Small intestine (tissue), 7 donors: ENCODE measurements around the gene SFMBT1. TPM values are rescaled to one million over a fixed set of nuclear protein-coding genes. Genes with fewer than 3 reads are reported as not detected.
A peak's percentile ranks its signal among the peaks of the same experiment; 100 is the strongest.
"Not testable (repeated sequence)": the region's sequence is repeated elsewhere in the genome, so short reads cannot be mapped to it uniquely, and the experiment has no call there.

Experiments
- DNase-seq, 2 donors: peaks; one replicate each; pipeline versions ENCODE4 v3.0.0 to v3.0.0-alpha.2; 2013
- FAIRE-seq: peaks from 2 replicates; lab custom pipeline; 2012; peaks lifted over from hg19 to GRCh38; lab: Jason Lieb, UNC
- H3K27ac ChIP-seq, 3 donors: one replicate each; pipeline ENCODE4 v1.5.1; 2013; ENCODE audit warnings: low read length in 2 of 3, mild to moderate bottlenecking in 2 of 3, control low read depth in 1 of 3, inconsistent platforms in 1 of 3, low read depth in 1 of 3, moderate library complexity in 1 of 3
- H3K27me3 ChIP-seq, 3 donors: one replicate each; pipeline ENCODE4 v1.6.1; 2013; ENCODE audit warnings: low read length in 3 of 3, inconsistent platforms in 1 of 3; ENCODE audit not compliant: control insufficient read depth in 3 of 3, insufficient read depth in 3 of 3
- H3K36me3 ChIP-seq, 3 donors: one replicate each; pipeline ENCODE4 v1.6.1; 2013; ENCODE audit warnings: low read length in 3 of 3, inconsistent platforms in 1 of 3, low read depth in 1 of 3, mild to moderate bottlenecking in 1 of 3, moderate library complexity in 1 of 3; ENCODE audit not compliant: control insufficient read depth in 3 of 3, insufficient read depth in 2 of 3
- H3K4me1 ChIP-seq, 3 donors: one replicate each; pipeline ENCODE4 v1.6.1; 2013; ENCODE audit warnings: low read length in 2 of 3, inconsistent platforms in 1 of 3, low read depth in 1 of 3, mild to moderate bottlenecking in 1 of 3, moderate library complexity in 1 of 3; ENCODE audit not compliant: control insufficient read depth in 3 of 3, insufficient read depth in 2 of 3
- H3K4me3 ChIP-seq, 3 donors: one replicate each; pipeline ENCODE4 v1.5.1; 2013; ENCODE audit warnings: low read length in 3 of 3, control low read depth in 1 of 3, inconsistent platforms in 1 of 3, low read depth in 1 of 3, mild to moderate bottlenecking in 1 of 3, moderate library complexity in 1 of 3
- H3K9me3 ChIP-seq, 2 donors: one replicate each; pipeline ENCODE4 v1.6.1; 2013; ENCODE audit warnings: low read depth in 1 of 2, low read length in 1 of 2; ENCODE audit not compliant: control insufficient read depth in 2 of 2, insufficient read depth in 1 of 2
- WGBS, 3 donors: extraction: QIAGEN DNeasy Blood & Tissue Kit; methylation state at CpG; one replicate each; pipeline ENCODE4 v1.1.7; 2013; 5-methylcytosine and 5-hydroxymethylcytosine counted together
- polyA plus RNA-seq, 4 donors: library from polyadenylated mRNA; stranded (reverse) in 3 of 4; unstranded in 1 of 4; fragments of 200-250 nt in 3 of 4; fragments of 120-200 nt in 1 of 4; gene quantifications; one replicate each; pipeline versions ENCODE4 v1.2.1 to v1.2.3, GENCODE V29; 2013
- donor health status: healthy with polysubstance abuse.
- donor health status: control.
- donor health status: control.
- donor health status: Bipolar disorder and iron deficiency.
- donor health status: healthy.

SFMBT1 gene
- polyA plus RNA-seq, 4 donors = 2.5 to 19.3 (median 4.3) TPM

DNA sequence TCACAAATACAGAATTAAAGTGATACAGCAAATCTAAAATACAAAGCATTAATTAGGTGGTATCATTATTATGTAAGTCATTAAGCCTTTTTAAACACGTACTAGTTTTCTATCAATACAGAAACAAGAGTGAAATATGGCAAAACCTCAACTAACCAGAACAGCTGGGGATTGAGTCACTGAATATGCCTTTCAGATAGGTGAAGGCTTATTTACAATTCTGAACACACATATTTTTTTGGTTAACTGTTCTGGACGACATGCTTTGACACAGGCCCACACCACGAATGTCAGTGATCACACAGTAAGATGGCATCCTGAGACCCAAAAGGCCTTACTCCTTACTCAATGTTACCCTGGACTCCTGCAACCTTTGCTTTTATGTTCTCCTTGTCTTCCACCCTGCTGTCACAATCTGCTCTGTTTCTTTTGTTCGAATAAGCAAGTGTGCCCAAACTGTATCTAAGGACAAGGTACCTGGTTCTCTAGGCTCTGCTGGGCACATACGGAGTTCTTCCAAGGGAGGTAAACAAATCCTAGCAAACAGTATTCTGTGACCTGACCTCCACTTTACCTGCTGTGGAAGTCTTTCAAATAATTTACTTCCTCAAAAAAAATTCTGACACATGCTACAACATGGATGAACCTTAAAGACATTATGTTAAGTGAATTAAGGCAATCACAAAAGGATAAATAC, 7.0 kb downstream of the SFMBT1 start:
- no peak overlapping the region for H3K27ac ChIP-seq
- no peak for DNase-seq
- FAIRE-seq = no peak
- H3K27me3 ChIP-seq = no peaks in the 10 kb centered on the region
- H3K36me3 ChIP-seq = no peaks in the 10 kb centered on the region
- H3K4me3 ChIP-seq = no peak overlapping the region
- 75 to 90% (median 83%) methylated on average over 5 of the region's 5 CpGs for WGBS, 3 donors
- H3K4me1 ChIP-seq = peaks cover 3 to 24% (median 7%) of the 10 kb centered on the region in 3 donors
- no peaks in the 10 kb centered on the region for H3K9me3 ChIP-seq

DNA sequence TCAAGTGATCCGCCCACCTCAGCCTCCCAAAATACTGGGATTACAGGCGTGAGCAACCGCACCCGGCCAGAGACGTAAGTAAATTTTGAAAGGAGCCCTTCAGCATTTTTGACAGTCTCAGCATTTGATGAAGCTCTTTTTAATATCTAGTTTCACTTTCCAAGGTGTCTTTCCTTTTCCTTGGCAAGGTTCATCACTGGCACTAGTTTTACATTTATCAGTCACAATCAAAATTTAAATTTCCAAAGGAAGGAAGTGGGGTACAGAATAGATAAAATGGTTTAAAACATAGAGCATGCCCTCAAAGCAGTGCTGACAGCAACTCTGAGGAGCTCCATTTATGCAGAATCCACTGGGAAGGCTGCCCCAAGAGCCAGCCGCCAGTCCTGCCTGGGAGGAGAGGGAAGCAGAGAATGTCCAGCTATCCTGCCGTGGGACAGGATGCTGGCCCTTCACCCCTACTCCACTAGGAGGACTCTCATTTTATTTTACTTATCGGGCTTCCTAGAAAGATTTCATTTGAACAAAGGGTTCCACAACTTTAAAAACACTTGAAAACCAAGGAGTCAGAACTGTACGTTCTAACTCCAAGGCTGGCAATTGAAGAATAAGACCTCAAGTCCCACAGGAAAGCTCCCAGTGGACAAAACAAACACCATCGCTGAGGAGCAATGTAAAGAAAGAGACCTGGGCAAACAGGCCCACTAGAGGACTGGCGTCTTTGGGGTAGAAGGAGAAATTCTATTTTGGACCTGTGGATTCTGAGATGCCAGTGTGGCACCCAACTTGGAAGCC, 9.9 kb downstream of the SFMBT1 start:
- H3K9me3 ChIP-seq = no peaks in the 10 kb centered on the region
- WGBS, 3 donors = 85 to 89% (median 88%) methylated on average over 11 of the region's 11 CpGs
- peaks cover 3 to 20% (median 7%) of the 10 kb centered on the region in 3 donors for H3K4me1 ChIP-seq
- no peaks in the 10 kb centered on the region for H3K36me3 ChIP-seq
- H3K4me3 ChIP-seq = no peak overlapping the region
- H3K27me3 ChIP-seq = no peaks in the 10 kb centered on the region
- FAIRE-seq (no peak), DNase-seq (no peak)
- H3K27ac ChIP-seq = no peak overlapping the region

DNA sequence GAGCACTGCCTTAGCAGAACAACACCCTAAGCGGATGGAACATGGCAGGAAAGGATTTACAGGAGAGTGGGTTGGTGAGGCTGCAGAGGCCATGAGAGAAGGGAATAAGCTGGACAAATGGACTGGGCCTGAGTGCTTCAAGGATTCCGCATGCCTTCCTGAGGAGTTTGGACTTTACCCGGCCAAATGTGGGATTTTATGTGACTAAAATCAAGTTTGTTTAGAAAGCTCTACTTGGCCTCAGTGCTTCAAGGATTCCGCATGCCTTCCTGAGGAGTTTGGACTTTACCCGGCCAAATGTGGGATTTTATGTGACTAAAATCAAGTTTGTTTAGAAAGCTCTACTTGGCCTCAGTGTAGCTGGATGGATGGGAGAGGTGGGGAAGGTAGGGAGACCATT, 10.9 kb downstream of the SFMBT1 start:
- 21 to 72% (median 50%) methylated on average over 4 to 5 of the region's 5 CpGs for WGBS, 3 donors
- not testable (repeated sequence) for DNase-seq, H3K4me3 ChIP-seq, H3K36me3 ChIP-seq, H3K27me3 ChIP-seq, H3K27ac ChIP-seq, FAIRE-seq, H3K9me3 ChIP-seq
- H3K4me1 ChIP-seq = peaks cover 3 to 20% (median 7%) of the 10 kb centered on the region in 3 donors

DNA sequence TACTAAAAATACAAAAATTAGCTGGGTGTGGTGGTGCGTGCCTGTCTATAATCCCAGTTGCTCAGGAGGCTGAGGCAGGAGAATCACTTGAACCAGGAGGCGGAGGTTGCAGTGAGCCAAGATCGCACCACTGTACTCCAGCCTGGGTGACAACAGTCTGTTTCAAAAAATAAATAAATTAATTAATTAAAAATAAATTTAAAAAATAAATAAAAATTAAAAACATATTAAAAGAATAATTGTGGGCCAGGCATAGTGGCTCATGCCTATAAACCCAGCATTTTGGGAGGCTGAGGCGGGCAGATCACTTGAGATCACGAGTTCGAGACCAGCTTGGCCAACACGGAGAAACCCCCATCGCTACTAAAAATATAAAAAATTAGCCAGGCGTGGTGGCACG, 11.5 kb downstream of the SFMBT1 start:
- WGBS, 3 donors = 95 to 97% (median 96%) methylated on average over 10 of the region's 10 CpGs
- not testable (repeated sequence) for FAIRE-seq, H3K36me3 ChIP-seq, DNase-seq, H3K9me3 ChIP-seq, H3K27ac ChIP-seq, H3K4me3 ChIP-seq, H3K27me3 ChIP-seq
- H3K4me1 ChIP-seq = peaks cover 3 to 20% (median 7%) of the 10 kb centered on the region in 3 donors

DNA sequence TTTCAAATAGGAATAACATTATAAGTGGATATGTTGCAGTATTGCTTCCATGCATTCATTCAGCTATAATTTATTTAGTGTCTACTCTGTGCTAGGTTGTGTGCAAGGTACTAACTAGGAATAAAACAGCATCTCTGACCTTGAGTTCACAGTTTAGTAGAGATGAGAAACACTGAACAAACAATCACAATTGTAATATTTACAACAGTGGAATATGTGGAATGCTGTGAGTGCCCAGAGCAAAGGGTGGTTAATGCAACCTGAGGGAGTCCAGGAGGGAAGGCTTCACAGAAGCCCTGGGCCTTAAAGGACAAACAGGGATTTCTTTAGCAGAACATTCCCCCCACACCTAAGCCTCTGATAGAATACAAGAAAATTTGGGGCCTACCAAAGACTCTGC, 13.3 kb downstream of the SFMBT1 start:
- peaks cover 3 to 20% (median 7%) of the 10 kb centered on the region in 3 donors for H3K4me1 ChIP-seq
- FAIRE-seq (no peak), DNase-seq (no peak)
- H3K9me3 ChIP-seq = no peaks in the 10 kb centered on the region
- H3K4me3 ChIP-seq = no peak overlapping the region
- H3K27ac ChIP-seq = no peak overlapping the region
- no peaks in the 10 kb centered on the region for H3K36me3 ChIP-seq
- no peaks in the 10 kb centered on the region for H3K27me3 ChIP-seq

DNA sequence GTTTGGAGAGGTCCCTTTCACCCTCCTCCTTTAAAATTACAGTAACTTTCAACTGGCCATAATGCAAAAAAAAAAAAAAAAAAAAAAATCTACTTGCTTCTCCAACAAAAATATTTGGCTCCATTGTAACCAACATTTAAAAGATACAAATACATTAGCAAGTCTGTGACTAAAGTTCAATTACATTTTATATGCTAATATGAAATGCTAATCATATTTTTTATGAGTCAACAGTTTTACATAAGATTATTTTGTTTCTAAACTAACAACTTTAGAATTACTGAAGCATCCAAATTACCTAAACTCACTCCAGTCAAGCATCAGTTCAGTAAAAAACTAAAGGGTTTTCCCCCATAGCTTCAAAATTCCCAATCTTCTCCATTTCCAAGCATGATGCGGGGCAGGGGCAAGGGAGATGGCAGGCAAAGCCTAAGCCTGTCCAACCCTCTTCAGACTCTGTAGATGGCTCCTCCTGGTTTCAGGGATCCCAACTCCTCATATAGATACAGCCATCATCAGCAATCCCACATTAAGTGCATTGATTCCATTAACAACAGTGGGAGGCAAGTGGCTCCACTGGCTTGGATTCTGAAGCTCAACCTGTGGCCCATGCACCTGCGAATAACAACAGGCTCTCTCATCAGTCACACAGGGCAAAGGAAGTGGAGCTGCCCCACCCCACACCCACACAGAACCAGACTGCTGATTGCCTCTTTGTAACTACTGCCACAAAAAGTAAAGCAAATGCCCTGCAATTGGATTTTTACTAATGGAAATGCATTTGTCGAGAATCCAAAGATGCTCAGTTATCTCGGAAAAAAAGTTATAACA, 15.0 kb downstream of the SFMBT1 start:
- FAIRE-seq = no peak
- no peak overlapping the region for H3K27ac ChIP-seq
- no peak overlapping the region for H3K4me3 ChIP-seq

DNA sequence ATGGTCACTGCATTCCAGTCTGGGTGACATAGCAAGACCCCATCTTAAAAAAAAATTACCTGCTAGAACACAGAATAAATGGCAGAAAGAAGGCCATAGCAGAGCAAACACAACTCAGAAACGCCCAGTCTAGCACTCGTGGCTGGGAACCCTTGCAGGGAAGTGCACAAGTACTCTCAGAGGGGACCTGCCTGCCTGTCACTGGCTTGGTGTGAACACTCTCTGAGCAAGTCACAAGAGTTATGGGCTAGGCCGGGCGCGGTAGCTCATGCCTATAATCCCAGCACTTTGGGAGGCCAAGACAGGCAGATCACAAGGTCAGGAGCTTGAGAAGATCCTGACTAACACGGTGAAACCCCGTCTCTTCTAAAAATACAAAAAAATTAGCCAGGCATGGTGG, 17.2 kb downstream of the SFMBT1 start:
- WGBS, 3 donors = 91 to 95% (median 91%) methylated on average over 7 of the region's 7 CpGs
- FAIRE-seq = no peak
- H3K9me3 ChIP-seq = no peaks in the 10 kb centered on the region

More for the DNA sequence above, 15.0 kb downstream of the SFMBT1 start:
- Histone ChIP-seq H3K4me1 (peaks cover 3 to 9% (median 3%) of the 10 kb centered on the region in 3 donors), H3K9me3 (no peaks in the 10 kb centered on the region), H3K36me3 (no peaks in the 10 kb centered on the region), H3K27me3 (no peaks in the 10 kb centered on the region)
- DNase-seq = peak in 1 of 2 donors; percentile 57
- 41 to 69% (median 48%) methylated on average over 4 of the region's 4 CpGs for WGBS, 3 donors

DNA sequence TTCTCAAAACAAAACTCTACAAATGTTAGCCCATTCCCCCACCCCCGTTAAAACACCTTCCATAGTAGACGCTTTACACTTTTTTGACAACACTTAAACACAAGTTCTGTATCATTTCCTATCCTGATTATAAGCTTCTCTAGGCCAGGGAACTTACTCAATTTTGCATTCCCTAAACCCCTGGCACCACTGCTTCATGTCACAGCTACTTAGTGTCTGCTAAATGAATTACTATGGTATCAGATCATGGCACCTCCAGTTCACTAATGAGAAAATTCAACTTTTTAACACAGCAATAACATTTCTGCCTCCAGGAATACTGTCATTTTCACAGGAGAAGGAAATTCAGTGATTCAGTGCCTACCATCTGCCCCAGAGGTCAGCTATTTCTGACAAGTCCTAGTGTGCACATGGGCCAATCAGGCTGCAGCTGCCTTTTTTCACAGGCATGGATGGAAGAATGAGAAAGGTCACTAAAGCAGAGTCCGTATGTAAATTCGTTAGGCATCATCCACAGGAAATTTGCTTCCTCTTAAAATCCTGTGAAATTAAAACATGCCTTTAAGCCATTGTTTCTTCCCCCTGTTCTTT, 18.5 kb downstream of the SFMBT1 start:
- DNase-seq (no peak), FAIRE-seq (no peak)
- no peak overlapping the region for H3K4me3 ChIP-seq
- no peaks in the 10 kb centered on the region for H3K27me3 ChIP-seq
- H3K4me1 ChIP-seq = peaks cover 0 to 3% (median 0%) of the 10 kb centered on the region in 3 donors
- no peaks in the 10 kb centered on the region for H3K9me3 ChIP-seq
- no peaks in the 10 kb centered on the region for H3K36me3 ChIP-seq
- no peak overlapping the region for H3K27ac ChIP-seq
- WGBS, 3 donors = 79 to 86% (median 84%) methylated on average over 4 of the region's 4 CpGs

More for the DNA sequence above, 17.2 kb downstream of the SFMBT1 start:
- no peaks in the 10 kb centered on the region for H3K4me1 ChIP-seq
- no peak overlapping the region for H3K4me3 ChIP-seq
- no peaks in the 10 kb centered on the region for H3K27me3 ChIP-seq
- no peak overlapping the region for H3K27ac ChIP-seq
- no peaks in the 10 kb centered on the region for H3K36me3 ChIP-seq
- DNase-seq = no peak
